LNCAP (cell line): Measurements from ENCODE around the gene MRPS27.

Experiments
- CTCF ChIP-seq: fragments of 450-650 bp; IDR thresholded peaks from 2 replicates; pipeline ENCODE4 v1.5.1; 2017; ENCODE audit warnings: mild to moderate bottlenecking

The MRPS27 gene

GRCh38 chr5:72363166-72363802 is 43.2 kb upstream of the MRPS27 start:
- no peak for TF ChIP-seq CTCF

GRCh38 chr5:72359886-72360285 is 39.8 kb upstream of the MRPS27 start:
- TF ChIP-seq CTCF = no peak

- TF ChIP-seq CTCF = no peak
These were observed 38.9 kb upstream of the MRPS27 start for GRCh38 chr5:72358925-72359324.

GRCh38 chr5:72356361-72356760 is 36.3 kb upstream of the MRPS27 start:
- no peak for TF ChIP-seq CTCF

- TF ChIP-seq CTCF = peak; percentile 54
These were observed 35.8 kb upstream of the MRPS27 start for GRCh38 chr5:72355706-72356299.

- TF ChIP-seq CTCF = no peak
These were observed 33.0 kb upstream of the MRPS27 start for GRCh38 chr5:72353046-72353445.

GRCh38 chr5:72352616-72353015 is 32.6 kb upstream of the MRPS27 start:
- no peak for TF ChIP-seq CTCF

- TF ChIP-seq CTCF = no peak
These were observed 31.3 kb upstream of the MRPS27 start for GRCh38 chr5:72351376-72351775.
